Fibroblast of skin of back (primary cell): Measurements from ENCODE around the gene TXNRD2.
"Not testable (repeated sequence)": the region's sequence is repeated elsewhere in the genome, so short reads cannot be mapped to it uniquely, and the experiment has no call there.

ENCODE experiments used
- DNase-seq: peaks from one replicate; pipeline ENCODE4 v3.0.0-alpha.2; 2013

TXNRD2 gene

DNA sequence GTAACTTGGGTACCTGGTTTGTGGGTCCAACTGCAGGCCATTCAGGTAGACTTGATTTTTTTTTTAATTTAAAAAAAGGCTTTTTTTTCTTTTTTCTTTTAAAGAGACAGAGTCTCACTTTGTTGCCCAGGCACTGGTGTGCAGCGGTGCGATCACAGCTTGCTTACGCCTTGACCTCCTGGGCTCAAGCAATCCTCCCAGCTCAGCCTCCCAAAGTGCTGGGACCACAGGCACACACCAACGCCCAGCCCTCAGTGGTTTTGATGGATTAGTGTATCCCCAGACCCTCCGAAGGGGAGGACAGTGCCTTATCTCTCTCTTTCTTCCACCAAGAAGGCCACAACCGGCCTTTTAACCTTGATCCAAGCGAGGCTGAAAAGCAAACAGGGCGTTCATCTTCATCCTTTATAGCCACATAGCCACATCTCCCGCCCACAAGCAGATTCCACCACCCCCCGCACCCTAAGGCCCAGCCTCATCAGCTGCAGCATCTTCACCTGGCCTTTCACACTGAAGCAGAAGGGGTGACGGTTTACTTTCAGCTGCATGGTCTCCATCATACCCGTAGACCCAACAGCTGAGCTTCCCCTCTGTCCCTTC, 17.6 kb downstream of the TXNRD2 start:
- DNase-seq: no peak

GRCh38 chr22:19921544-19922081, 20.0 kb downstream of the TXNRD2 start:
- no peak for DNase-seq

- no peak for DNase-seq
Measured at GRCh38 chr22:19919701-19920363, 21.8 kb downstream of the TXNRD2 start.

GRCh38 chr22:19918332-19919106, 23.1 kb downstream of the TXNRD2 start:
- no peak for DNase-seq

- no peak for DNase-seq
Measured at GRCh38 chr22:19917389-19918138, 24.1 kb downstream of the TXNRD2 start.

DNA sequence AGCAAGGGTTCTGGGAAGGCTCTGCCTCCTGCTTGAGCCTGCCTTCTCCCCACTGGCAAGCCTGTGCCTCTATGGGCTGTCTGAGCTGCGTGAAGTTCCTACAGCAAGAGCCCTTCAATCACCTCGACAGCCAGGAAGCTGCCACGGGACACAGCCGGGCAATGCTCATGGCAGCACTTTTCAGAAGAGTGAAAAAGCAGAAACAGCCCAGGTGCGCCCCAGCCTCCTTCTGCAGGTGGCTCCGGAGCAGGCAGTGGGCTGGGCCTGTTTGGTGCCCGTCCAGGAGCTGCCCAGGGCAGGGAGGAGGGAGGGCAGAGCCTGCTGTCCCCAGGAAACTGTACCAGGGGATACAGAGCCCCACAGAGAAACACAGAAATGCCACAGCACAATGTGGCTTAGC, 24.7 kb downstream of the TXNRD2 start:
- no peak for DNase-seq

- no peak for DNase-seq
Measured at GRCh38 chr22:19916006-19916405, 25.6 kb downstream of the TXNRD2 start.

DNA sequence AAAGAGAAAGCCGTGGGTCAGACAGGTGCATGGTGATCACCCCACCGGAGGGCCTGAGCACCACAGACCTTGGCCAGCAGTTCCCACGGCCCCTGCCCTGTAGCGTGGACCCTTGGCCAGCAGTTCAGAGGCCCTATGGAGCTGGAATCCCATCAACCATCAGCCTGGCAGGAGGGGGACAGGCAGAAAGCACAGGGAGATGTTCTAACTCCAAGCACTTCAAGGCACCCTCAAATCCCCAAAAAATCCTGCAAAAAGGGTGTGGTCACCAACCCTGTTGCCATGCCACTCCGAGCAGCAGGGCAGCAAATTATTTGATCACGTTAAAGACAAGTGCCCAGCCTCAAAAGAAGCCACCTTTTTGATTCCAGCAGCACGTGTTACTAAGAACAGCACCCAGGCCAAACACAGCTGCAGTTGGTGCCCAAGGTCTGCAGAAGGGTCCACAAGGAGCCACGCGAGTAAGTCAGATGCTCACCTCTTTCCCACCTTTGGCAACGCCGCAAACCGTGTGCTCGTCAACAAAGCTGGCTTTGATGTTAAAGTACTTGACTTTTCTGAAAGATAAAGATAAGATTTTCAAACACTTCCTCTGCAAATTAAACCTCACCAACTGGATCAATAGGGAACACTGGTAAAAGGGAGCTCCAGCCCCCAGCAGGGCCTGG, 26.2 kb downstream of the TXNRD2 start:
- DNase-seq: no peak

- DNase-seq: no peak
Measured at GRCh38 chr22:19914201-19914943, 27.2 kb downstream of the TXNRD2 start.

DNA sequence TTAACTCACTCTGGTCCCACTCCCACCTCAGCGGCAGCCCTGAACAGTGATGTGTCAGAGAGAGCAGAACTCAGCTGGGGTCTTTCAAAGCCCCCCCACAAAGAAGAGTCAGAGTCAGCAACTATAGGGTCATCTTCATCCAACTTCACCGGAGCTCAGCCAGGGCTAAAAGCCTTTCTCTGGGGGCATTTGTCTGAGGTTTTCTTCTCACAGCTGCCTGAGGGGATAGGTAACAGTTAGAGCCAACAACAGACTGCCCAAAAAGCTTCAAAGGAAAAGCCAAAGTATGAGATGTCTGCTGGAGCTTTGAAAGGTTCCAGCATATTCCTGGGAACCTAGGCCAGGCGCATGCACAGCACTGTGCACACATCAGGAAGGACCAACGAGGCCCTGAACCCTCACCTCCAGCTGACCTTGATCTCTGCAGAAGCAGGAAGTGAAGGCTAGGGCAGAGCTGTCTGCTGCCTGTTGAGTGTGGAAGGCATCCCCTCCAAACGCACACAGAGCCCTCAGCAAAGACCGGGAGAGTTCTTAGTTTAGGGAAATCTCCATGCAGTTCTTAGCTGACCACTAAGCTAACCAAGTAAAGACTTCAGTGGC, 28.2 kb downstream of the TXNRD2 start:
- no peak for DNase-seq

DNA sequence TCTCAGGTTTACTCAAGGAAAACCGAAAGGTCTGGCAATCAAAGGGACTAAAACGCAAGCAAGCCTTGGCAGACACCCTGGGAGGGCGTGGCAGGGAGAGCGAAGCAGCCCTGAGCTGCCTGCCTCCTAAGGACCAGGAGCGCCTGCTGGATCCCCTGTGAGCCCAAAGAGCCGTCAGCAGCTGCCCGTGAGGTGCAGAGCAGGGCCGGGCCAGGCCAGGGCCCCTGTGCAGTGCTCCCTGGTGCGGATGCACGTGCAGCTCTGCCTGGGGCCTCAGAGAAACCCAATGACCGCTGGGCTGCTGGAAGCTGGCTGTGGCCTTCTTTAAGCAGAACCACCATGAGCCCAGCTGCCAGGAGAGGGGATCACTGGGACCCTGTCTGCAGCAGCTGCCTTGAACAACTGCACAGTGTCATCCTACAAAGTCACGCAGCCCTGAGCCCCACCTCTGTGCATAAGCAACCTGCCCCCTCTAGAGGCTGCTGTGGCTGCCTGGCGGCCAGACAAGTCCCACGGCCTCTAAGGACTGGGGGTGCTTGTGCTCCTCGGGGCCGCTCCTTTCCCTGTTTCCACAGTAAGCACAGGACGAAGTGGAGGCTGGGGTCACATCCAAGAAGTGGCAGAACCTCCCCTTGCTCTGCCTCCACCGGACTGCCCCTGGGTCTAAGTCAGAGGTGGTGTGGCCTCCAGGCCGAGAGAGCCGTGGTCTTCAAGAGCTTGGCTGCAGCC, 29.2 kb downstream of the TXNRD2 start:
- no peak for DNase-seq

GRCh38 chr22:19911540-19912270, 29.9 kb downstream of the TXNRD2 start:
- no peak for DNase-seq

GRCh38 chr22:19910180-19910744, 31.4 kb downstream of the TXNRD2 start:
- no peak for DNase-seq

GRCh38 chr22:19909350-19910179, 32.1 kb downstream of the TXNRD2 start:
- peak; percentile 68 for DNase-seq

DNA sequence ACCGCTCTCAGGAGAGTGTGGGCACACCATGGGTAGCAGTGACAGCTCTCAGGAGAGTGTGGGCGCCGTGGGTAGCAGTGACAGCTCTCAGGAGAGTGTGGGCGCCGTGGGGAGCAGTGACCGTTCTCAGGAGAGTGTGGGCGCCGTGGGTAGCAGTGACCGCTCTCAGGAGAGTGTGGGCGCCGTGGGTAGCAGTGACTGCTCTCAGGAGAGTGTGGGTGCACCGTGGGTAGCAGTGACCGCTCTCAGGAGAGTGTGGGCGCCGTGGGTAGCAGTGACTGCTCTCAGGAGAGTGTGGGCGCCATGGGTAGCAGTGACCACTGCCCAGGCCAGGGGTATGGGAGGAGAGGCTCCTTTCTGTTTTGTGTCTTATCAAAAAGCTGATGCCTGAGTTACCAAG, 33.7 kb downstream of the TXNRD2 start:
- not testable (repeated sequence) for DNase-seq

DNA sequence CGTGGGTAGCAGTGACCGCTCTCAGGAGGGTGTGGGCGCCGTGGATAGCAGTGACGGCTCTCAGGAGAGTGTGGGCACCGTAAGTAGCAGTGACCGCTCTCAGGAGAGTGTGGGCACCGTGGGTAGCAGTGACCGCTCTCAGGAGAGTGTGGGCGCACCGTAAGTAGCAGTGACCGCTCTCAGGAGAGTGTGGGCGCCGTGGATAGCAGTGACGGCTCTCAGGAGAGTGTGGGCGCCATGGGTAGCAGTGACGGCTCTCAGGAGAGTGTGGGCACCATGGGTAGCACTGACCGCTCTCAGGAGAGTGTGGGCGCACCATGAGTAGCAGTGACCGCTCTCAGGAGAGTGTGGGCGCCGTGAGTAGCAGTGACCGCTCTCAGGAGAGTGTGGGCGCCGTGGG, 34.8 kb downstream of the TXNRD2 start:
- DNase-seq: not testable (repeated sequence)

GRCh38 chr22:19905347-19906276, 36.0 kb downstream of the TXNRD2 start:
- DNase-seq: no peak
